ENCODE measurements around the gene JAZF1.
A peak's percentile ranks its signal among the peaks of the same experiment; 100 is the strongest.

The JAZF1 gene

DNA sequence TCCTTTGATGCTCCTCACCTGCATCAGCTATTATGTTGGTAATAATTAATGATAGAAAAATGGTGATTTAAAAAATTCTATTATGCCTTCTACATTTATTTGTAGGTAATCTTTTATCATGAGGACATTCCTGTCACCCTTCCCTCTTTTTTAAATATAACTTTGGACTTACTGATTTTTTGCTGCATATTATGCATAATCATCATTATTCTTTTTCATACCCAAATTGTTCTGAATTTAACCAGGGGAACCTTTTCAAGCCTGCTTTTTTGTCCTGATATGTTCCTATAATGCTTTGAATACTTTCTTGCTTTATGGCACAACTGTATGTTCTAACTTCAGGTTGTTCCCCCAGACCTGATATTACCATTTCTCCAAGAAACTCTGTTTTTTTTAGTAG lies 392.2 kb downstream of the JAZF1 start:
- DNase-seq = no peak

DNA sequence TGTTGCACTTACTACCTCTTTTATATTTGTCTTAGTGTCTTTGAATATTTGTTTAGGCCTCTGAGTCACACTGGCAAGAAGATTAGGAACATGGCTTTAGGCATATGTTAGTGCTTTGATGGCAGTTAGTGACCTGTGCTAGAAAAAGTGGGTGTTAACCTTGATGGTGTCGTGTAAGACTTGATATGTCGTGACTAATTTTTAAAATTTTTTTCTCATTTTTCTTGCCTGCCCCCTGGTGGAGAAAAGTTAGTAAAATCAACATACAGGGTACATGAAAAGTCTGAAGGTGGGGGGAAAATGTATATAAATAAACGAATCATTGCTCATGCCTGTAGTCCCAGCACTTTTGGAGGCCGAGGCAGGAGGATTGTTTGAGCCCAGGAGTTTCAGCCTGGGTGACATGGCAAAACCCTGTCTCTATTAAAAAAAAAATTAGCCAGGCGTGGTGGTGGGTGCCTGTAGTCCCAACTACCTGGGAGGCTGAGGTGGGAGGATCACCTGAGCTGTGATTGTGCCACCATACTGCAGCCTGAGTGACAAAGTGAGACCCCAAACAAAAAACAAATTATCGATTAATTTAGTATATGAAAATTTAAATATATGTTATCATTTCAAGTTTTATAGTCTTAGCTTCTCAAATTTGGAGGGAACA lies 396.1 kb downstream of the JAZF1 start:
- DNase-seq = peak; percentile 18

DNA sequence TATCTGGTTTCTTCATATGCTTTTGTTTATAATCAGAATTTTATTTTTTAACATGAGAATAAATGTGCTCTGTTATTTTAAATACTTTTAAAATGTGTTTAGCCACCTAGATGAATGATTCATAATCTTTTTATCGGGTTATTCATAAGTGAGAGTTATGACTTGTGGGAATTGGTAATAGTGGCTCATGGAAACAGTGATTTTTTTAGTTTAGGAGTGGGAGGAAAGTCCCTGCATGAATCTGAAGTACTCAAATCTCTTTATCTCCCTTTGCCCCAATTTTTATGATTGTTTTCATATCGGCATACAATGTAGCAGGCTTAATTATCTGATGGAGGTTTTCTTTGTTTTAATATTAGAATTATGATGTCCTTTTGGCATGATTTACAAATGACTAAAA lies 397.7 kb downstream of the JAZF1 start:
- no peak for DNase-seq

DNA sequence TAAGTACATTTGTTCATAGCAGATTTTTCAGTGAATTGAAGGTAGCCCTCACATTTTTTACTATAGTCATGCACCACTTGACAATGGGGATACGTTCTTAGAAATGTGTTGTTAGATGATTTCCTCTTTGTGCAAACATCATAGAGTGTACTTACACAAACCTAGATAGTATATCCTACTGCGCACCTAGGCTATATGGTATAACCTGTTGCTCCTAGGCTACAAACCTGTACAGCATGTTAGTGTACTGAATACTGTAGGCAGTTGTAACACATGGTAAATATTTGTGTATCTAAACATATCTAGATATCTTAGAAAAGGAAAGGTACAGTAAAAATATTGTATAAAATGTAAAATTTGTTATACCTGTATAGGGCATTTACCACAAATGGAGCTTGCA lies 399.4 kb downstream of the JAZF1 start:
- DNase-seq = no peak

All from stimulated activated CD4-positive, alpha-beta T cell treated with anti-CD3 and anti-CD28 coated beads, Interleukin-15, amount 100 ng/mL, for 24 hours (primary cell).